Mucosa of stomach (tissue), 1 donor: Measurements from ENCODE around the gene FAM240A.

Source experiments
- H3K27me3 ChIP-seq: one replicate; pipeline ENCODE4 v1.7.0; 2013; ENCODE audit warnings: mild to moderate bottlenecking, low read length; ENCODE audit not compliant: control insufficient read depth, insufficient read depth
- H3K36me3 ChIP-seq: one replicate; pipeline ENCODE4 v1.7.0; 2013; ENCODE audit warnings: low read length; ENCODE audit not compliant: control insufficient read depth, insufficient read depth
- H3K4me1 ChIP-seq: one replicate; pipeline ENCODE4 v1.7.0; 2013; ENCODE audit warnings: mild to moderate bottlenecking, low read length; ENCODE audit not compliant: control insufficient read depth, insufficient read depth
- H3K4me3 ChIP-seq: one replicate; pipeline ENCODE4 v1.7.0; 2013; ENCODE audit warnings: low read length
- H3K9ac ChIP-seq: one replicate; pipeline ENCODE4 v1.7.0; 2013; ENCODE audit warnings: mild to moderate bottlenecking, low read length, moderate library complexity
- H3K9me3 ChIP-seq: one replicate; pipeline ENCODE4 v1.7.0; 2013; ENCODE audit warnings: mild to moderate bottlenecking, low read length, moderate library complexity; ENCODE audit not compliant: control insufficient read depth
- donor health status: Pancreatic carcinoma.

The FAM240A gene

DNA sequence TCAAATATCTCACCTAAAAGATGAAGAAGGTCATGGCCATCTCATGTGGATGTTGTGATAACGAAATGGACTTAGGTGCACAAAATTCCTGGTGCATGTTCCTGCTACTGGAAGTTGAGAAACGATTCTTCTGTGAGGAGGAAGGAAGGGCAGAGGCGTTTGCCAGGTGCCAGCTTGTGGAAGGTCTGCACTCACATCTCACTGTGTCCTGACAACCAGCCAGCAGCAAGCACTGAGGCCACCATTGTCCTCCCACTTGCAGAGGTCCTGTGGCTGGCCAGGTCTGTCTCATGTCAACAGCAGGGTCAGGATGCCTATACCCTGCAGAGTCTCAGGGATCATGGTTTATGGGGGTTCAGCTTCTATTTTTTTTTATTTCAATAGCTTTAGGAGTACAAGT is 3.7 kb downstream of the FAM240A start:
- Histone ChIP-seq H3K36me3 (no peaks in the 10 kb centered on the region), H3K4me3 (no peak overlapping the region), H3K27me3 (peaks cover 3% of the 10 kb centered on the region), H3K9ac (no peak overlapping the region), H3K9me3 (no peaks in the 10 kb centered on the region), H3K4me1 (no peaks in the 10 kb centered on the region)

DNA sequence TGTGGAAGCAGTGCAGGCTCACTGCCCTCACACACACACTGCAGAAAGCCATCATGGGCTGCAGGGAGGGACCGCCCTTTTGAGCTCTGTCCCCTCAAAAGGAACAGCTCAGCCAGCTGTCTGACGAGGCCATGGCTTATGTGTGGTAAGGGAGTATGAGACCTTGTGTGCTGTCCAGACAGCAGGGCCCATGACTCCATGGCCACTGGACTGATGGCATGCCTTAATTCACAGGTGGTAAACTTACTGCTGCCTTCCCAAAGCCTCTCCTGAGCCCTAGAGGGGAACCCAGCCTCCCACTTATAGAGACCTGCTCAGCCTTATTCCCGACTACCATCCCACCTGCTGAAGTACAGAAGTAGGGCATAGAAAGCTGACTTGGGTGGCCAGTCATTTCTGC is 5.6 kb downstream of the FAM240A start:
- H3K36me3 ChIP-seq, result no peaks in the 10 kb centered on the region
- H3K4me1 ChIP-seq, result no peaks in the 10 kb centered on the region
- H3K9ac ChIP-seq, result no peak overlapping the region
- no peak overlapping the region for H3K4me3 ChIP-seq
- H3K9me3 ChIP-seq, result no peaks in the 10 kb centered on the region
- H3K27me3 ChIP-seq, result peaks cover 3% of the 10 kb centered on the region

DNA sequence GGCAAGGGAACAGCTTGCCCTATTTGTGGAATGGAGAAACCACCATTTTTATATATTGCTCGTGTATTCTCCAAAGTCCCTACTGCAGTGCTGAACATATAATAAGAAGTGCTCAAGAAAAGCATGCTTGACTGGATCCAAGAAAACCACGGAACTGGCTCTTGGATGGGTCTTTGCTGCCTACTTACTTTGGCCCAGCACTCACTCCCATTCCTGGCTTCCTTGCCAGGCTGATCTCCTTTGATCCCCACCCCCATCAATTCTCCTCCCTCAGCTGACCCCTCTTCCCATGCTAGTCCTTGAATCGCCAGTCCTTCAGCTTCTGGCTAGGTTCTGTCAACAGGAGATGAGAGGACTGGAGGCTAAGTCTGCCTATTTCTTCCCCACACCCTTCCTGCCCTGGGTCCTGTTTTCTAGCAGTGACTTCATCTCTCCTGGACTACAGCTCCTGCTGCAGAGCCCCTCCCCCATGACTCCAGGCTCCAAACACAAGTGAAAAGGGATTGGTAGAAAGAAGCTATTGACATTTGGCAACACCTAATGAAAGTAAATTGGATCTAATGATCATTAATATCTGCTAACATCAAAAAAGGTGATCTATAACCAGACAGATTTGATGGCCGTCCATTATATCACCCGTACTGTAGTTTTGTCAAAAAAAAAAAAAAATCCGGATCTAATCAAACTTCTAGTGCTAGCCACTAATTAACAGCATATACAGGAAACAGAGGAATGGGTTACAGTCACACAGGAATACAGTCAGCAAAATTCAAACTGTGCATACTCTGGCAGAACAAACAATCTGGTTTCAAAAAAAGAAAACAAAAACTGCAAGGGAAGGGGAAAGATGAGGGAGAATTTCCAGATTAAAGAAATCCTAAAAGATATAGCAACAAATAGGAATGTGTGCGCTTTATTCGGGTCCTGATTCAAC is 7.8 kb downstream of the FAM240A start:
- no peaks in the 10 kb centered on the region for H3K36me3 ChIP-seq
- H3K4me3 ChIP-seq, result no peak overlapping the region
- H3K4me1 ChIP-seq, result no peaks in the 10 kb centered on the region
- peaks cover 3% of the 10 kb centered on the region for H3K27me3 ChIP-seq
- no peaks in the 10 kb centered on the region for H3K9me3 ChIP-seq
- H3K9ac ChIP-seq, result no peak overlapping the region

DNA sequence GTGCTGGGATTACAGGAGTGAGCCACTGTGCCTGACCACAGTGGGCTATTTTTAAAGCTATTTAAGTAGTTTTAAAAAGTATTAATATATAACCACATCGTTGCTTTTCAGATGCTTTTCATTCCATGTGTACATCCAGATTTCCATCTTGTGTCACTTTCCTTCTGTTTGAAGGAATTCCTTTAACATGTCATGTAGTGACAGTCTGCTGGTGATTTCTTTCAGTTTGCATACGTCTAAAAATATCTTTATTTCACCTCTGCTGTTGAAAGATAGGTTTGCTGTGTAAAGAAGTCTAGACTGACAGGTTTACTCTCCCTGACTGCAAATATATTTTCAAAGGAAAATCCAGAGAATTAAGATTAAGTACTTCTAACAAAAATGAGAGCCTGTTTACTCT is 12.2 kb downstream of the FAM240A start:
- Histone ChIP-seq H3K4me1 (peaks cover 11% of the 10 kb centered on the region), H3K9ac (no peak overlapping the region)

DNA sequence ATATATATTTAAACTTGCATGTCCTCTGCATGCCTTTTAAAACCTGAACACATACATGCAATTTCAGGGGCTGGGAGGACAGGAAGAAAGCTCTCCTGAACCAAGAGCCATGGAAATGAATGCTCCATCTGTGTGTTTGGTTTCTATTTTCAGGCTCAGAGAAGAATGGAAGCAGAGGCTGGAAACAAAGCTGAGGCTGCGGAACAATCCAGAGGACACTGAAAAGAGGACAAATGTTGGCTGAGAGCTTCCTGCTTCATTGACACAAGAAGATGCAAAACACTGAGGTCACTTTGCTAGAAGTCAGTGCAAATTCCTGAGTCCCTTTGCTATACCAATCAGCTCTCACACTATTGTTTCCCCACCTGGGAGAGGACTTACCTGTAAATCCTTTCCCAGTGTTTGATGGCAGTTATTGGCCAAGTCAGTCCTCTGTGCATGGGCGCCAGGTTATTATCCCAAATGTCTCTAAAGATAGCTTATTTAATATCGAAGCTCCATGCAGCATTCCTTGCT is 12.7 kb downstream of the FAM240A start:
- H3K4me3 ChIP-seq, result no peak overlapping the region
- no peaks in the 10 kb centered on the region for H3K27me3 ChIP-seq
- no peaks in the 10 kb centered on the region for H3K36me3 ChIP-seq
- H3K9me3 ChIP-seq, result no peaks in the 10 kb centered on the region
- H3K9ac ChIP-seq, result no peak overlapping the region
- H3K4me1 ChIP-seq, result peaks cover 16% of the 10 kb centered on the region

More for the DNA sequence above, 12.2 kb downstream of the FAM240A start:
- no peaks in the 10 kb centered on the region for H3K27me3 ChIP-seq
- H3K9me3 ChIP-seq, result no peaks in the 10 kb centered on the region
- H3K4me3 ChIP-seq, result no peak overlapping the region
- H3K36me3 ChIP-seq, result no peaks in the 10 kb centered on the region

DNA sequence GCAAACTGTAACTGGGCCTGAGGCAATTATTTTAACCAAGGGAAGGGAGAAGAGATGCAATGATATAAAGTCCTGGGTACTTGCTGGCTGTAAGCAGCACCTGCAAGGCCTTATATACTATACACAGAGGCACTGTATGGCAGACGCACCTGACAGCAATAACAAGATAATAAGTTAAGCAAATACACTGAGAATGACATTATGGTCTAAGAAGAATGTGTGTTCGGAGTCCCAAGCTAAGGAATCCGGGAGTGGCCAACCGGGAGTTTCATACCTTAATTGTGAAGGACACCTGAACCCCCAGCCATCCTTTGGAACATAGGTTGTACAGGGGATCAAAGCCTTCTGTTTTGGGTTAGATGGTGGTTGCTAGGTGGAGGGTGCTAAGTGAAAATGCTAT is 13.7 kb downstream of the FAM240A start:
- H3K9ac ChIP-seq, result no peak overlapping the region
- no peaks in the 10 kb centered on the region for H3K36me3 ChIP-seq
- no peaks in the 10 kb centered on the region for H3K9me3 ChIP-seq
- H3K27me3 ChIP-seq, result no peaks in the 10 kb centered on the region
- peaks cover 20% of the 10 kb centered on the region for H3K4me1 ChIP-seq
- no peak overlapping the region for H3K4me3 ChIP-seq

DNA sequence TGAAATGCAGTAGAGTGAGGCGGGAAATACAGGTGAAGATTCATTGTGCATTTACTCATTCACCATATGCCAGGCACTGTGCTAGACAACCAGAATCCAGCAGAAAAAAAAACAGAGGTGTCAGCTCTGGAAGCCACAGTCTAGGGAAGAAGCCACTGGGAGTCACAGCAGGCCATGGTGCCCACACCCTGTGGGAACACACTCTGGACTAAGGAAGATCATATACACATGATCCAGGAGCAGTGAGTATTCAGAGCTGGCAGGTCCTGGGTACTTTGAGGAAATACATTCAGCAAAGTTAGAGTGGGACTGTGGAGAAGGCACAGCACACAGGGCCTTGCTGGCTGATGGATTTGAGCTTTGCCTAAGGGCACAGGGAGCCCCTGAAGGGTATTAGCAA is 14.8 kb downstream of the FAM240A start:
- H3K4me3 ChIP-seq, result no peak overlapping the region
- peaks cover 20% of the 10 kb centered on the region for H3K4me1 ChIP-seq
- H3K27me3 ChIP-seq, result no peaks in the 10 kb centered on the region
- no peaks in the 10 kb centered on the region for H3K36me3 ChIP-seq
- no peaks in the 10 kb centered on the region for H3K9me3 ChIP-seq
- H3K9ac ChIP-seq, result no peak overlapping the region

DNA sequence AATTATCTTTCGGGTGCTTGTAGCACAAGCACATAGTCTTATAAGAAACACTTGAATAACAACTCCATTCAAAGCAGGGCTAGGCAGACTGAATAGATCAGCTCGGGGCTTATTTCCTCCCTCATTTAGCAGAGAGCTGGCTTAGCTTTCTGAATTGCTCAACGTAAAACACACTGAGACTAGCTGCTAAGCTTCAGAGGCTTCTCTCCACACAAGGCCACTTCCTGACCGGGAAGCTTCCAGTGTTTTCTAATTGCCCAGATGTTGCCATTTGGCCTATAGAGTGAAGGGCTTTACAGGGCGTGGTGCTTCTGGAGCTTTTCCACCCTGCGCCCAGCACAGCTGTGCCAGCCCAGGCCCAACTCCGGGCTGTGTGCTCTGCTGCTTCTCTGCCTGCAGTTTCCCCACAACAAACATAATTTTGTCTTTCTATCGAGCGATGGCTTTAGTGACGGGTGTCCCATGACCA is 16.6 kb downstream of the FAM240A start:
- no peaks in the 10 kb centered on the region for H3K27me3 ChIP-seq
- no peaks in the 10 kb centered on the region for H3K36me3 ChIP-seq
- peaks cover 20% of the 10 kb centered on the region for H3K4me1 ChIP-seq
- H3K9ac ChIP-seq, result no peak overlapping the region
- H3K9me3 ChIP-seq, result no peaks in the 10 kb centered on the region
- no peak overlapping the region for H3K4me3 ChIP-seq

DNA sequence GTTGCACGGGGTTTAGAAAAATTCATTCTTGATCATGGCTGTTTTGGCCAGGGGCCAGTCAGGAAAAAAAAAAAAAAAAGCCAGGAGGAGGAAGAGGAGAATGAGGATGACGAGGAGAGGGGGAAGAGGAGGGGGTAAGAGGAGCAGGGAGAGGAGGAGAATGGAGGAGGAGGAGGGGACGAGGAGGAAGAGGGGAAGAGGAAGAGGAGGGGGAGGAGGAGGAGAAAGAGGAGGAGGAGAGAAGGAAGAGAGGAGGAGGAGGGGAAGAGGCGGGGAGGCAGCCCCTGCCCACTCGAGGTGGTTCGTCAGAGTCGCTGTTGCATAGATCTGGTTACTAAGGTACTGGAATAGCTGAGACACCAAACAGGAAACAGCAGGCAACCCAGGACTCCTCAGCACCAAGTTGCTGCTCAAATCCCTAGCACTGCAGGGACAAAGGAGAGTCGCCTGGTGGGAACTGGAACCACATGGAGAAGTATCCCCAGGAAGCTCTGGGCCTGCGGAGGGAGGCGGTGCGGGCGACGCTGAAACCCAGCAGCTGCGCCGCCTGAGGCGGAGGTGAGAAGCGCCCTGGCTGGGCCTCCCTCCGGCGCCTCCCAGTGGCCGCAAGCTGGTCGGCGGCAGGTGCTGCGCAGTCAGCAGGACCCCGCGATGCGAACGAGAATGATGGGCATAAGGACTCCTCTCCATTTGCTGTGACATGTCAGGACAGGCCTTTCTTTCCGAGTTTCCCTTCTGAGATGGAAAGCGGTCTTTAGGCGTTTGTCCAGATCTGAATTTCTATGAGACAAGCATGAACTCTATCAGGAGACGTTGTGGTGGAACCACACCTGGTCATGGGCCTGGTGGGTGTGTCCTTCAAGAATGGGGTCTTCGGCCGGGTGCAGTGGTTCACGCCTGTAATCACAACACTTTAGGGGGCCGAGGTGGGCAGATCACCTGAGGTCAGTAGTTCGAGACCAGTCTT is 17.5 kb downstream of the FAM240A start:
- Histone ChIP-seq H3K4me3 (no peak overlapping the region), H3K36me3 (no peaks in the 10 kb centered on the region), H3K4me1 (peaks cover 20% of the 10 kb centered on the region), H3K27me3 (no peaks in the 10 kb centered on the region), H3K9me3 (no peaks in the 10 kb centered on the region), H3K9ac (peak overlapping the region; percentile 64)

DNA sequence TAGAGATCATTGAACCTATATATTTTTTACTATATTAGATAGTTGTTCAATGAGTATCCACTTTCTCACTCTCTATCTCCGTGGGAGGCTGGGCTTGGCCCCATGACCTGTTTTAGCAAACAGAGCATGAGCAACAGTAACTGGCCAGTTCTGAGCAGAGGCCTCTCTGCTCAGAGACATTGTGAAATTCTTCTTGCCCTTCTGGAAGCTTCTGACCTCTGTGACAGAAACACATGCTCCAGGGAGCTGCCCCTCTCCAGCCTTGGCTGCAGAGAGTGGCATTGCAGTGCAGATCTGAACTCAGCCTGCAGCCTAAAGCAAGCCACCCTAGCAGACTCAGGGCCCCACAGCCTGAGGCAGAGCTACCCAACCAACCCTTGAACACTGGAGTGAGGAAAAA is 20.5 kb downstream of the FAM240A start:
- Histone ChIP-seq H3K36me3 (no peaks in the 10 kb centered on the region), H3K9me3 (no peaks in the 10 kb centered on the region), H3K4me1 (peaks cover 20% of the 10 kb centered on the region), H3K9ac (no peak overlapping the region), H3K27me3 (no peaks in the 10 kb centered on the region), H3K4me3 (no peak overlapping the region)

DNA sequence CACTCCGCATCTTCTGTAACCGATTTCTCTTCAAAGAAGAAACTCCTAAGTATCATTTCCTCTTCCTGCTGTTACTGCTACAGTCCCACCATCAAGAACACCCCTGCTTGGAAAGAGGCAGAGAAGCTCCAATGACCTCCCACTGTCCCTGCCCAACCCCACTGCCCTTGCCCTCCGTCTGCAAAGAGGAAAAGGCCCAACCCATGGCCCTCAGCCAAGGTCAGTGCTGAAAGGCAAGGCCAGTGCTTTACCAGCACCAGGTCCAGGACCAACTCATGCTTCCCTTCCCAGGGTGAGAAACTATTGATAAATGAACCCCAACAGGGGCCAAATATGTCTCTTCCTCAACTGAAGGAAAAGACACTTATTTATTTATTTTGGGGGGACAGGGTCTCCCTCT is 22.5 kb downstream of the FAM240A start:
- H3K9ac ChIP-seq, result no peak overlapping the region
- H3K9me3 ChIP-seq, result no peaks in the 10 kb centered on the region

DNA sequence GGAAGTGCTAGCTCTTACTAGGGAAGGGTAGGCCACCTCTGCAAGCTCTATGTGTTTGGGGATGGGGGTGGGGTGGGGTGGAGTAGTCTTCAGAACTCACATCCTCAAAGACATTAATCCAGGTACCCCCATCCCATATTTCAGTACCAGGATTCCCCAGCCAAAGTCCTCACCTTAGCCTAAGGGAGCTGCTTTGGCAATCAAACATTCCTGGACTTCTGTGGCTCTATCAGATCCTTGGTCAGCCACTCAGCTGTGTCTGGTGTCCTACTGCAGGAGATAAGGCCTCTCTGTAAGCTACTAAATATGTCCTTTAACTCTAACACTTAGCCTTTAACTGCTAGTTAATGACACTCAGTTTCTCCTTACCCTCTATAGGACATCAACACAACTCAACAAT is 26.9 kb downstream of the FAM240A start:
- H3K27me3 ChIP-seq, result peaks cover 3% of the 10 kb centered on the region
- H3K9me3 ChIP-seq, result no peaks in the 10 kb centered on the region
- H3K4me1 ChIP-seq, result no peaks in the 10 kb centered on the region
- H3K9ac ChIP-seq, result no peak overlapping the region
- no peaks in the 10 kb centered on the region for H3K36me3 ChIP-seq
- H3K4me3 ChIP-seq, result no peak overlapping the region

More for the DNA sequence above, 22.5 kb downstream of the FAM240A start:
- no peaks in the 10 kb centered on the region for H3K36me3 ChIP-seq
- H3K4me3 ChIP-seq, result no peak overlapping the region
- H3K27me3 ChIP-seq, result no peaks in the 10 kb centered on the region
- H3K4me1 ChIP-seq, result peaks cover 6% of the 10 kb centered on the region
